ENCODE data around the gene NPHP4.

Gene NPHP4

GRCh38 chr1:5983361-5984103 lies 8.7 kb downstream of the NPHP4 start:
- H3K4me3 Mint-ChIP-seq, result no peak overlapping the region

GRCh38 chr1:5982868-5983267 lies 9.4 kb downstream of the NPHP4 start:
- peaks cover 10% of the 10 kb centered on the region for H3K36me3 Mint-ChIP-seq (ENCODE audit: low read depth)
- H3K4me1 Mint-ChIP-seq, result peaks cover 7% of the 10 kb centered on the region
- no peak overlapping the region for H3K4me3 Mint-ChIP-seq
- no peak for TF ChIP-seq CTCF (IDR thresholded peaks at IDR 0.05; ENCODE audit: unreplicated experiment in 3 of 3)
- H3K9me3 Mint-ChIP-seq, result no peaks in the 10 kb centered on the region
- no peaks in the 10 kb centered on the region for H3K27me3 Mint-ChIP-seq (ENCODE audit: low read depth)
- no peak overlapping the region for H3K27ac Mint-ChIP-seq

More at GRCh38 chr1:5983361-5984103, 8.7 kb downstream of the NPHP4 start:
- peaks cover 7% of the 10 kb centered on the region for H3K4me1 Mint-ChIP-seq
- no peak overlapping the region for H3K27ac Mint-ChIP-seq
- H3K36me3 Mint-ChIP-seq (ENCODE audit: low read depth), result peaks cover 6% of the 10 kb centered on the region
- H3K27me3 Mint-ChIP-seq (ENCODE audit: low read depth), result no peaks in the 10 kb centered on the region
- no peaks in the 10 kb centered on the region for H3K9me3 Mint-ChIP-seq
- no peak for TF ChIP-seq CTCF (IDR thresholded peaks at IDR 0.05; ENCODE audit: unreplicated experiment in 3 of 3)

- H3K27ac Mint-ChIP-seq, result no peak overlapping the region
- no peaks in the 10 kb centered on the region for H3K9me3 Mint-ChIP-seq
- H3K4me1 Mint-ChIP-seq, result peaks cover 7% of the 10 kb centered on the region
- no peak overlapping the region for H3K4me3 Mint-ChIP-seq
- H3K36me3 Mint-ChIP-seq (ENCODE audit: low read depth), result peaks cover 14% of the 10 kb centered on the region
- H3K27me3 Mint-ChIP-seq (ENCODE audit: low read depth), result no peaks in the 10 kb centered on the region
- TF ChIP-seq CTCF (IDR thresholded peaks at IDR 0.05; ENCODE audit: unreplicated experiment in 3 of 3), result no peak
Observed at GRCh38 chr1:5982276-5982675, 9.9 kb downstream of the NPHP4 start.

GRCh38 chr1:5981009-5981380 lies 11.2 kb downstream of the NPHP4 start:
- peaks cover 7% of the 10 kb centered on the region for H3K4me1 Mint-ChIP-seq
- no peaks in the 10 kb centered on the region for H3K9me3 Mint-ChIP-seq
- H3K4me3 Mint-ChIP-seq, result no peak overlapping the region
- peaks cover 20% of the 10 kb centered on the region for H3K36me3 Mint-ChIP-seq (ENCODE audit: low read depth)
- TF ChIP-seq CTCF (IDR thresholded peaks at IDR 0.05; ENCODE audit: unreplicated experiment in 3 of 3), result no peak
- H3K27ac Mint-ChIP-seq, result peak overlapping the region in 1 of 3 experiments; percentile 50
- no peaks in the 10 kb centered on the region for H3K27me3 Mint-ChIP-seq (ENCODE audit: low read depth)

- no peaks in the 10 kb centered on the region for H3K9me3 Mint-ChIP-seq
- H3K4me3 Mint-ChIP-seq, result no peak overlapping the region
- peaks cover 7% of the 10 kb centered on the region for H3K4me1 Mint-ChIP-seq
- peaks cover 20% of the 10 kb centered on the region for H3K36me3 Mint-ChIP-seq (ENCODE audit: low read depth)
- H3K27me3 Mint-ChIP-seq (ENCODE audit: low read depth), result no peaks in the 10 kb centered on the region
- peak in 1 of 3 experiments; percentile 20 for TF ChIP-seq CTCF (IDR thresholded peaks at IDR 0.05; ENCODE audit: unreplicated experiment in 3 of 3)
- no peak overlapping the region for H3K27ac Mint-ChIP-seq
Observed at GRCh38 chr1:5980314-5981008, 11.8 kb downstream of the NPHP4 start.

Data from nephron (organoid).